GM21390 (cell line): Measurements from ENCODE around the gene VIL1.
A peak's percentile ranks its signal among the peaks of the same experiment; 100 is the strongest.

Source experiments
- ATAC-seq: cut with Tn5 transposase; IDR thresholded peaks from one replicate; pipeline ENCODE4 v1.9.1; 2021; ENCODE audit not compliant: unreplicated experiment

VIL1 gene

DNA sequence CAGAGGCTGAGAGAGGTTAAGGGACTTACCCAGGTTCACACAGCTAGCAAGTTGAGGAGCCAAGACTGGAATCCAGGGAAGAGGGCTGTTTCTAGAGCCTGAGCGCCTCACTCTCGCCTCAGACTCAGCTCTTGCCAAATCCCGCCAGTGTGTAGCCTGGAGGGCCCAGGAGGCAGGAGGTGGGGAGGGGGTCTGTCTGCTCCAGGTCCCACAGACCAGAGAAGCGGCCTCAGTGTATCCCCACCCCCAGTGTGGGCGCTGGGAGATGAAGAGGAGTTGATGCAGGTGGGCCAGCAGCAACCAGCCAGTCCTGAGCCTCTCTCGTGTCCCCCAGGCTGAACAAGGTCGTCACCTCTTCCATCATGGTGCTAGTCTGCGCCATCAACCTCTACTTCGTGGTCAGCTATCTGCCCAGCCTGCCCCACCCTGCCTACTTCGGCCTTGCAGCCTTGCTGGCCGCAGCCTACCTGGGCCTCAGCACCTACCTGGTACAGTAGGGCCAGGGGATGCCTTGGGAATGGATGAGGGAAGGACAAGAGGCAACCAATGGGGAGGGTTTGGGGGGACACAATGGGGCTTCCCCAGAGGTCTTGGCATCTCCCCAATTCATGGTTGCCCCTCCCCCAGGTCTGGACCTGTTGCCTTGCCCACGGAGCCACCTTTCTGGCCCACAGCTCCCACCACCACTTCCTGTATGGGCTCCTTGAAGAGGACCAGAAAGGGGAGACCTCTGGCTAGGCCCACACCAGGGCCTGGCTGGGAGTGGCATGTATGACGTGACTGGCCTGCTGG is 24.4 kb upstream of the VIL1 start:
- ATAC-seq, result no peak

DNA sequence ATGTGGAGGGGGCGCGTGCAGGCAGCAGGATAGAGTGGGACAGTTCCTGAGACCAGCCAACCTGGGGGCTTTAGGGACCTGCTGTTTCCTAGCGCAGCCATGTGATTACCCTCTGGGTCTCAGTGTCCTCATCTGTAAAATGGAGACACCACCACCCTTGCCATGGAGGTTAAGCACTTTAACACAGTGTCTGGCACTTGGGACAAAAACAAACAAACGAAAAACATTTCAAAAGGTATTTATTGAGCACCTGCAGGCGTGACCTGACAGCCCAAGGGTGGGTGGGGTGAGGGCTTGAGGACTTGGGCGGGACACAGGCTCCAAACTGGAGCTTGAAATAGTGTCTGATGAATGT is 23.9 kb upstream of the VIL1 start:
- ATAC-seq, result no peak

DNA sequence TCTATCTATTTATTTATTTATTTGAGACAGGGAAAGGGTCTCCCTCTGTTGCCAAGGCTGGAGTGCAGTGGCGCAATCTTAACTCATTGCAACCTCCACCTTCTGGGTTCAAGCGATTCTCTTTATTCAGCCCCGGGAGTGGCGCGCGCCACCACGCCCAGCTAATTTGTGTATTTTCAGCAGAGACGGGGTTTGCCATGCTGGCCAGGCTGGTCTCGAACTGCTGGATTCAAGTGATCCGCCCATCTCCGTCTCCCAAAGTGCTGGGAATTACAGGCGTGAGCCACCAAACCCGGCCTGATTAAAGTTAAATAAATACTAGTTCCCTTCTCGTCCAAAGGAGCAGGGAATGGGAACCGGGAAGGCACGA is 23.5 kb upstream of the VIL1 start:
- ATAC-seq, result no peak

DNA sequence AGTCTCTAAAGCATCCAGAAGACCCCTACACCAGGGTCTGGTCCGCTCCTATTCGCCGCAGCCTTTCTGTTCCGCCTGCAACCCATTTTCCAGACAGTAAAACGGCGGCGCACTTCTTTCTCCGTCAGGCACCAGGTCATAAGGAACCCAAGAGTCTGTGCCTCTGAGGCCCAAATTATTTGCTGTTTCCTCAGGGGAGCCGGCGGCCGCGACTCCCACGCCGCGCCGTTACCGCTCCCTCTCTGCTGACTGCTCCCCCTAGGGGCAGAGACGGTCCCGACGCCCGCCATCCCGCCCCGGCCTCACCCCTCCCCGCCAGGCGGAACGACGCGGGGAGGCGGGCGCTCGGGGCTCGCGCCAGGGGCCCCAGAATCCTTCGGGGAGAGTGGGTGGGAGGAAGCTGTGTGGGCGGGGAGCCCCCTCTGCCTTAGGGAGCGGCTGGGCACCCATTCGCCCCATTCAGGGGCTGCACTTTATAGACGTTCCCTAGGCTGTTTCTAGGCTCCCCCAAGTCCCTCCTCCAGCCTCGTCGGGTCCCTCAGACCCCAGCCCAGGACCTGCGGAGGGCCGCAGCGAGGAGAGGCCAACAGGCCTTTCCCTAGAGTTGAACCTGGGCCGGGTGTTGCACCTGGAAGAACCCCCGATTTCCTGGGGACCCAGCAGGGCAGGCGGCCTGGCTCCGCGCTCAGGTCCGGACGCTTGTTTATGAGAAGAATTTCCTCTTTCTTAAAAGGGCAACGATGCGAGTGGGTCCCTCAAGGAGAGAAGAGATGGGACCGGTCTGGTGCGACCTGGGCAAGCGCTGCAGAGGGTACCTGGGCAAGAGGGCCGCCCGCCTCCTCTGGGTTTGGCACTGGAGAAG is 22.9 kb upstream of the VIL1 start:
- peak; percentile 42 for ATAC-seq

DNA sequence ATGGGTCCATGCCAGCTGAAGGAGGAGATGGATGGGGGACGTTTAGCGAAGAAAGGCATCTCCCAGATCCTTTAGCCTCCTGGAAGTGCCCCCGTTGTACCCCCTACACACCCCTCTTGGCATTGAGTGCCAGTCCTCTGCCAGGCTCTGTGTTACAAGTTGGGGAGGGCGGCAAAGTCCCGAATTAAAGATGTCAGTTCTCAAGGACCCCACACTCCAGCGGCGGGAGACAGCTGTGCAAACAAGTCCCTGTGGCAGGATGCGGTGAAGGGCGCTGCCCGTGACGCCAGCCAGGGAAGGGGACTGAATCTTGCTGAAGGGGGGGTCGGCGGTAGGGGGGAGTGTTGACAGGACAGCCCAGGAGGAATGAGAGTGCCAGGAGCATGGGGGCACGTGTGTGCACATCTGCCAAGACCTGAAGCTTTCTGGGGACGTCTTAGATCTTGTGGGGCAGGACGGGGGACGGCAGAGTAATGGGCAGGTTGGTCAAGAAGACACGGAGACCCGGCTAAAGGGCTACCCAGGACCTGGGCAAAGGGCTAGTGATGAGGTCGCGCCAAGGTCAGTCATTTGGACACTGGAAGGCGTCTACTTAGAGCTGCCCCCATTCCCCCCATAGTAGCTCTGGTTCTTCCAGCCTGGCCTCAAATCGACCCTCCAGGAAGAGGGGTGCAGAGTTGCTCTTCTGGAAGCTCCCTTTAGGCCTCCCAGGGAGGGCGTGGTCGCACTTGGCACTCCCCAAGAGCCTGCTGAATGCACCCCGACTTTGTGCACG is 22.0 kb upstream of the VIL1 start:
- no peak for ATAC-seq

DNA sequence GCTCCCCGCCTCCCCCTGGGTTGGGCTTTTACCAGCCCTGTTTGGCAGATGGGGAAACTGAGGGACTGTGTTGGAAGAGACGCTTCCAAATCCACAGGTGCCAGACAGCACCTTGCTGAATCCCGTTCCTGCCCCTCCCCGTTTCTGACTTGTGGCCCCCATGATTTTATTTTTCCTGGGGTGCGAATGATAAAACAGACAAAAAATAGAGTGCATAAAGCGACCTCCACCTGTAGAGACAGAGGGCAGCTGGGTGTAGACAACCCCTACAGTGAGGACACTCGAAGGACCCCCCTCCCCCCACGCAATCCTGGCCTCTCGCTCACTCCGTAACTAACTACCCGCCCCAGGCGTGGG is 21.5 kb upstream of the VIL1 start:
- ATAC-seq, result no peak

DNA sequence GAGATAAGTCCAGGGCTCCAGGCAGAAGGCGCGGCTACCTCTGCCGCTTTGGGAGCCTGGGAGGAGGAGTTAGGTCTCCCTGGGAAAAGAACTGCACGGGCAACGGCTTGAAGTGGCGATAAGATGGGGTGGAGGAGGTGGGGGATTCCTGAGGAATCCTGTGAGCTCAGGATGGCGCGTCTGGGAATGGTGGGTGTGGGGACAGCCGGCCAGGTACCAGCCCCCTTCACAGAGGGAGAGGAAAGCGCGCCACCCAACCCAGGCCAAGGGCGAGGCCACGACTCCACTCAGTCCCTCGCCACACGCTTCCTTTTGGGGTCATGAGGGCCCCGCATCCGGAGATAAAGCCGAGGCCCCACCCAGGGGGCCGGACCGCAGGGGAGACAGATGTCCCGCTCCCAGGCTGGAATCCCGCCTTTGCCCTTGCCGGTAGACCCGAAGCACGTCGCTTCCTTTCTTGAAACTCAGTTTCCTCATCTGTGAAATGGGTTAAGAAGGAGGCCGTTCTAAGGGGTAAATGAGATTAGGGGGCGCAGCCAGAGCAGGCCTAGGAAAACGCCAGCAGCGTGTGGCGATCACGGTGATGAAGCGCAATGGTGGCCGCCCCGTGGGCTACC is 21.0 kb upstream of the VIL1 start:
- peak; percentile 27 for ATAC-seq

DNA sequence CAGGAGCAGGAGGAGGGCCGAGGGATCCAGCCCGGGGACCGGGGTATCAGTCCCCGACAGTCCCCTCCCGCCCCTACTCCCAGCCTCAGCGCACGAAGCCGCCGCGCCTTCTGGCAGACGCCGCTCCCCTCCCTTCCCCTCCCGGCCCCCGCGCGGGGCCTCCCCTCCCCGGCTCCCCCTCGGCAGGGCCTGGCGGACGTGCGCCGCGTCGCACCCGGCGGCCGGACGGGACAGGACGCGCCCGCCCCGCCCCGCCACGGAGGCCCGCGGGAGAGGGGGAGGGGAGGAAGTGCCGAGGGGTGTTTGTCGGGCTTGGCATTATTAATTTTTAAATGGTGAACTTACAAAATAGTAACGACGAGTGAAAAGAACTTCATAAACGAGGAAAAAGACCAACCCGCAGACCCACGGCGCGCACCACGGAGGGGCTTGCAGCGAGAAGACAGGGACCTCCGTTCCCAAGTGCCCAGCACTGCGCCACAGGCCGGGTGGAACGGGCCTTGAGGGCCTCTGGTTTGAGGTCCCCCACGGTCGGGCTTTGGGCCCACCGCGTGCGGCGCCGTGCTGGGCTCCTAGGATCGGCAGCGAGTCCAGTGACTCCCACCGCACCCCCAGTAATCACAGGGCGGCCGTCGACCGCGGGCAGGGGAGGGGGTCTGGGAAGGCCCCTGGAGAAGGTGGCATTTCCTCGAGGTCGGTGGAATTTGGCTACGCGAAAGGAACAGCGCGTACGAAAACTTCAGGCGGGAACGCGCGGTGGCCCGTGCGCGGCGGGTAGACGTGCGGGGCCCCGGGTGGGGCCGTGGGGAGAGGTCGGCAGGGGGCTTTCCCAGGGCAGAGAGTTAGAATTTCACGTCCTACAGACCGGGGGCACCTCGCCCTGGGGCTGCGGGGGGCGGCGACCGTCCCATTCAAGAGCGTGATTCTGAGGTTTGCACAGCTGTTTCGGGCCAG is 20.2 kb upstream of the VIL1 start:
- peak; percentile 28 for ATAC-seq

DNA sequence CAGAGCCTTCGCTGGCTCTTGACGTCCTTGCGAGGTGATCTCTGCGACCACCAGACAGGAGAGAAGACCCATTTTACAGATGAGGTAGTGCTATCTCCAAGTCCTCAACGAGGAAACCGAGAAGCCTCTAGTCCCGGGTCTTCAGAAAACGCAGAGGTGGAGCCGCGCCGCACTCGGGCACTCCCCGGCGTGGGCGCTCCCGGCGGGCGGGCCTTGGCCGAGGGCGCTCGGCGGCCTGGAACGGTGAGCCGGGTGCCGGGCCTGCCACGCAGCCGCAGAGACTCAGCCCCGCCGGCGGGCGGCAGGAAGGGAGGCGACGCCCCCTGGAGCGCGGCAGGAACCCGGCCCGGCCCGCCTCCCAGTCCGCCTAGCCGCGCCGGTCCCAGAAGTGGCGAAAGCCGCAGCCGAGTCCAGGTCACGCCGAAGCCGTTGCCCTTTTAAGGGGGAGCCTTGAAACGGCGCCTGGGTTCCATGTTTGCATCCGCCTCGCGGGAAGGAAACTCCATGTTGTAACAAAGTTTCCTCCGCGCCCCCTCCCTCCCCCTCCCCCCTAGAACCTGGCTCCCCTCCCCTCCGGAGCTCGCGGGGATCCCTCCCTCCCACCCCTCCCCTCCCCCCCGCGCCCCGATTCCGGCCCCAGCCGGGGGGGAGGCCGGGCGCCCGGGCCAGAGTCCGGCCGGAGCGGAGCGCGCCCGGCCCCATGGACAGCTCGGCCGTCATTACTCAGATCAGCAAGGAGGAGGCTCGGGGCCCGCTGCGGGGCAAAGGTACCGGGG is 19.3 kb upstream of the VIL1 start, which contains the start of gene CTDSP1:
CTDSP1 (plus strand) TSS at position 478 of the 776 bp plus-strand sequence; CDS start at position 701, 223 bp downstream.
- ATAC-seq, result peak; percentile 31

DNA sequence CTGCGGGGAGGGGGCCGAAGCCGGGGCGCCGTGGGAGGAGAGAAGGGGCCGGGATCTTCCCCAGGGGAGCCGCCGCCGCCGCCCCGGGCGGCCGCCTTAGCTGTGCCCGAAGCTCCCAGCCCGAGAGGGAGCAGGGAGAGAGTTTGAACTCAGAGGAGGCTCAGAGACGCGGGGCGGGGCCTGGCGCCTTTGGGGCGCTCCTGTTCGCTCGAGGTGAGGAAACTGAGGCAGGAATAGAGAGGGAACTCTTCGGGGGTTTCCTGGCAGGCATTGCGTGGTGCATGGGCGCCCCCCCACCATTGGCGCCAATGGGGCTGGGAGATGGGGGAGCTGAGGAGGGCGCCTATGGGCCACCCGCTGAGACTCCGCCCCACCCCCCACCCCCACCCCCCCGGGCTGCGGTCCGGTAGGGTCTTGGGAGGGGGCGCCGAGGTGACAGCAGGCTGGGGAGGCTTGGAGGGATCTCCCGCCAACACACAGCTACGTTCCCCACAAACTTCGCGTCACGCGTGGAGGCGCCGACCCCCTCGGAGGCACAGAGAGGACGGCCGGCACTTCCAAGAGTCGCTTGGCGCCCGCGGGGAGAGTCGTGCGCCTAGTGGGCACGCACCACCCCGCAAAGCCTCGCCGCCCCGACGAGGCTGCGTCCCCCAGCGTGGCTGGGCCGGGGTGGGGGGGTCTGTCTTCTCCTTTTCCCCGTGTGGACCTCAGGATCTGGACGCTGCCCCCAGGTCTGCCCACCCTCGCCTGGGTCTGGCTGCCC is 18.6 kb upstream of the VIL1 start:
- no peak for ATAC-seq

DNA sequence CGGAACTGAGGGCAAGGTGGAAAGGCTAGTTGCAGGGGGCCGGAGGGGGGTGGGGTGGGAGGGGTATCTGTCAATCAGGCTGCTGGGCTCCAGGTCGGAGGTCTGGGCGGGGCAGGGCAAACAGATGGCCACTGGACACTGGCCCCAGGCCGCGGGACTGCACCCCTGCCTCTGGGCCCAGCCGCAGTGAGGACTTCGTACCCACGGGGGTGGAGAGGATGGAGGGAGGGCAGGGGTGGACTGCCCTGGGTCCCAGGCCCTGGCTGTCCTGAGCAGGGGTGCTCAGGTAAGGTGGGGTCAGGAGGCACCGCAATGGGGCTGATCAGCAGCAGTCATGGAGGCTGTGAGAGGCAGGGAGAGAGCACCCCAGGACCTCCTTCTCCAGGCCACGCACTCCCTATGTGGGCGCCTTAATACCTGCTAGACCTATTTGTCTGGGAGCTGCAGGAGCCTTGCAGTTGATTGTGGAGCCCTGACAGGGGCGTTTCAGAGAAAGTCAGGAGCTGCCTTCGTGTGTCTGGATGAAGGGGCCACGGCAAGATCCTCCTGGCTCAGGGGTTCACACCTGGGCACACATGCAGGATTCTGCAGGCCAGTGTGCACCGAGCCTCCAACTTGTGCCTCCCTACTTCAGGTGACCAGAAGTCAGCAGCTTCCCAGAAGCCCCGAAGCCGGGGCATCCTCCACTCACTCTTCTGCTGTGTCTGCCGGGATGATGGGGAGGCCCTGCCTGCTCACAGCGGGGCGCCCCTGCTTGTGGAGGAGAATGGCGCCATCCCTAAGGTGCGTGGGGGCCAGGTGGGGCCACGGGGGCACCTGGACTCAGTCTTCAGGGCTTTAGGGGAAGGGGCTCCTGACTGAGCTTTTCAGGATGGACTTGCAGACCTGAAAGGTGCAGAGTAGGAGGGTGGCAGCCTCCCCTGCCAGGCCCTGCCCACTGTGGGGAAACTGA is 17.7 kb upstream of the VIL1 start:
- ATAC-seq, result no peak

DNA sequence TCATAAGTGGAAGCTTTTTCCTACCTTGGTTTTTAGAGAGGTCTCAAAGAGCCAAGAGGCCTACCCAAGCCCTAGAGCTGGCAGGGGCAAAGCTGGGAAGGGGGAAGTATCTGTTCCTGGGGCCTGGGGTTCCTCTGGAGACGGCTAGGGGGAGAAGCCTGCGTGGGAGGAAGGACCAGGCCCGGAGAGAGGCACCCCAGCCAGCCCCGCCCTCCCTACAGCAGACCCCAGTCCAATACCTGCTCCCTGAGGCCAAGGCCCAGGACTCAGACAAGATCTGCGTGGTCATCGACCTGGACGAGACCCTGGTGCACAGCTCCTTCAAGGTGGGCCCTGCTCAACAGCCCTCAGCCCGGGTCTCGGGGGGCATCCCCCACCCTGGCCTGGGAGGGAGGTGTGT is 17.0 kb upstream of the VIL1 start:
- ATAC-seq, result no peak

DNA sequence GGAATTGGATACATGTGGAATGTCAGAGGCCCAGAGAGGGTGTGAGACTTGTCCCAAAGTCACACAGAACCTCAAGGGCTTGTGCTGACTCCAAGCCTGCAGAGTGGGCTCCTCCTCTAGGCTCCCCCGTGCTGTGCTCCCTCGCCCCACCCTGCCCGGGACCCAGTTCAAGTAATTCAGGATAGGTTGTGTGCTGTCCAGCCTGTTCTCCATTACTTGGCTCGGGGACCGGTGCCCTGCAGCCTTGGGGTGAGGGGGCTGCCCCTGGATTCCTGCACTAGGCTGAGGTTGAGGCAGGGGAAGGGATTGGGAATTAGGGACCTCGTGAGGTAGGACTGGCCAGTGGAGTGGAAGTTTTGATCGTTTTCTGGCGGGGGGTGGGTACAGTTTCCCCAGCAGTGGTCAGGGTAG is 16.4 kb upstream of the VIL1 start:
- ATAC-seq, result no peak

DNA sequence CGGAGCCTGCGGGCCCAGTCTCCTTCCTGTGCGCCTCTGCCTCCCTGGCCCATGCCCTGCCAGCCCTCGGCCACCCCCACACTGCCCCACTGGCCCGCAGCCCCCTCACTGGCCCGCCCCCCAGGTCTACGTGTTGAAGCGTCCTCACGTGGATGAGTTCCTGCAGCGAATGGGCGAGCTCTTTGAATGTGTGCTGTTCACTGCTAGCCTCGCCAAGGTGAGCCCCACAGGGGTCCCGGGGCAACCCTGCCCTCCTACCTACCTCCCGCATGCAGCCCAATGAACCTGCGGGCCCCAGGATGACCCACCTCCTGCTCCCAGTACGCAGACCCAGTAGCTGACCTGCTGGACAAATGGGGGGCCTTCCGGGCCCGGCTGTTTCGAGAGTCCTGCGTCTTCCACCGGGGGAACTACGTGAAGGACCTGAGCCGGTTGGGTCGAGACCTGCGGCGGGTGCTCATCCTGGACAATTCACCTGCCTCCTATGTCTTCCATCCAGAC is 16.0 kb upstream of the VIL1 start:
- ATAC-seq, result no peak

DNA sequence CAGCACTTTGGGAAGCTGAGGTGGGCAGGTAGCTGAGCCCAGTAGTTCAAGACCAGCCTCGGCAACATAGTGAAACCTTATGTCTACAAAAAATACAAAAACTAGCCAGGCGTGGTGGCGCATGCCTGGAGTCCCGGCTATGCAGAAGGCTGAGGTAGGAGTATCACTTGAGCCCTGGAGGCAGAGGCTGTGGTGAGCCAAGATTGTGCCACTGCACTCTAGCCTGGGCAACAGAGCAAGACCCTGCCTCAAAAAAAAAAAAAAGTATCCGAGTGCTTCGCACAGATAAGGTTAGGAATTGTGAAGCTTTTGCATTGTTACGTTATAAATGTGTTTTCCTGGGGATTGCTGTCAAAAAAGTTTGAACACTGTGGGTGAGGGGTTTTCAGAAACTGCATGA is 15.1 kb upstream of the VIL1 start:
- ATAC-seq, result no peak

DNA sequence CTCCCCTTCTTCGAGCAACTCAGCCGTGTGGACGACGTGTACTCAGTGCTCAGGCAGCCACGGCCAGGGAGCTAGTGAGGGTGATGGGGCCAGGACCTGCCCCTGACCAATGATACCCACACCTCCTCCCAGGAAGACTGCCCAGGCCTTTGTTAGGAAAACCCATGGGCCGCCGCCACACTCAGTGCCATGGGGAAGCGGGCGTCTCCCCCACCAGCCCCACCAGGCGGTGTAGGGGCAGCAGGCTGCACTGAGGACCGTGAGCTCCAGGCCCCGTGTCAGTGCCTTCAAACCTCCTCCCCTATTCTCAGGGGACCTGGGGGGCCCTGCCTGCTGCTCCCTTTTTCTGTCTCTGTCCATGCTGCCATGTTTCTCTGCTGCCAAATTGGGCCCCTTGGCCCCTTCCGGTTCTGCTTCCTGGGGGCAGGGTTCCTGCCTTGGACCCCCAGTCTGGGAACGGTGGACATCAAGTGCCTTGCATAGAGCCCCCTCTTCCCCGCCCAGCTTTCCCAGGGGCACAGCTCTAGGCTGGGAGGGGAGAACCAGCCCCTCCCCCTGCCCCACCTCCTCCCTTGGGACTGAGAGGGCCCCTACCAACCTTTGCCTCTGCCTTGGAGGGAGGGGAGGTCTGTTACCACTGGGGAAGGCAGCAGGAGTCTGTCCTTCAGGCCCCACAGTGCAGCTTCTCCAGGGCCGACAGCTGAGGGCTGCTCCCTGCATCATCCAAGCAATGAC is 14.4 kb upstream of the VIL1 start:
- no peak for ATAC-seq
